HL-60 (cell line): ENCODE data around the gene SLC25A26.

ENCODE experiments used
- DNase-seq, 2 experiments: peaks; one replicate each; pipeline ENCODE4 v3.0.0-alpha.2; 2010 to 2020; ENCODE audit warnings: low read depth in 1 of 2, low spot score in 1 of 2
- H3K27ac ChIP-seq: fragments of 250-450 bp; sonication (Bioruptor Pico); replicated peaks from 2 replicates; pipeline ENCODE4 v1.5.1; 2020; ENCODE audit warnings: mild to moderate bottlenecking, moderate library complexity
- H3K27me3 ChIP-seq: fragments of 250-450 bp; sonication (Bioruptor Pico); 2 replicates; pipeline ENCODE4 v1.5.1; 2021; ENCODE audit warnings: mild to moderate bottlenecking, moderate library complexity; ENCODE audit not compliant: insufficient read depth, poor library complexity, severe bottlenecking
- H3K4me3 ChIP-seq: replicated peaks from 2 replicates; pipeline ENCODE4 v1.5.1; 2011; ENCODE audit warnings: mild to moderate bottlenecking, control low read depth, low read length; ENCODE audit not compliant: insufficient read depth
- CTCF ChIP-seq: IDR thresholded peaks from one replicate; pipeline ENCODE4 v1.5.1; 2011; ENCODE audit warnings: low read length, control low read depth, inconsistent platforms; ENCODE audit not compliant: insufficient read depth
- GABPA ChIP-seq: IDR thresholded peaks from 2 replicates; pipeline ENCODE4 v1.6.1; 2012; ENCODE audit warnings: low read depth
- POLR2AphosphoS5 ChIP-seq: IDR thresholded peaks from 2 replicates; pipeline ENCODE4 v1.6.1; 2012; ENCODE audit warnings: low read depth
- SPI1 ChIP-seq: IDR thresholded peaks from 2 replicates; pipeline ENCODE4 v1.6.1; 2012; ENCODE audit warnings: low read depth, mild to moderate bottlenecking, borderline replicate concordance
- TF ChIP-seq, protein P1 (sequence below): IDR thresholded peaks from 2 replicates; pipeline ENCODE4 v1.6.1; 2012; ENCODE audit warnings: low read depth; ENCODE audit not compliant: insufficient replicate concordance

SLC25A26 gene

GRCh38 chr3:66227051-66227450 is 6.2 kb downstream of the SLC25A26 start:
- DNase-seq, result no peak
- Histone ChIP-seq H3K4me3 (no peak overlapping the region), H3K27me3 (no peaks in the 10 kb centered on the region), H3K27ac (no peak overlapping the region)
- TF ChIP-seq CTCF (no peak), POLR2AphosphoS5 (no peak), GABPA (no peak), SPI1 (no peak)
- TF ChIP-seq, protein P1, sequence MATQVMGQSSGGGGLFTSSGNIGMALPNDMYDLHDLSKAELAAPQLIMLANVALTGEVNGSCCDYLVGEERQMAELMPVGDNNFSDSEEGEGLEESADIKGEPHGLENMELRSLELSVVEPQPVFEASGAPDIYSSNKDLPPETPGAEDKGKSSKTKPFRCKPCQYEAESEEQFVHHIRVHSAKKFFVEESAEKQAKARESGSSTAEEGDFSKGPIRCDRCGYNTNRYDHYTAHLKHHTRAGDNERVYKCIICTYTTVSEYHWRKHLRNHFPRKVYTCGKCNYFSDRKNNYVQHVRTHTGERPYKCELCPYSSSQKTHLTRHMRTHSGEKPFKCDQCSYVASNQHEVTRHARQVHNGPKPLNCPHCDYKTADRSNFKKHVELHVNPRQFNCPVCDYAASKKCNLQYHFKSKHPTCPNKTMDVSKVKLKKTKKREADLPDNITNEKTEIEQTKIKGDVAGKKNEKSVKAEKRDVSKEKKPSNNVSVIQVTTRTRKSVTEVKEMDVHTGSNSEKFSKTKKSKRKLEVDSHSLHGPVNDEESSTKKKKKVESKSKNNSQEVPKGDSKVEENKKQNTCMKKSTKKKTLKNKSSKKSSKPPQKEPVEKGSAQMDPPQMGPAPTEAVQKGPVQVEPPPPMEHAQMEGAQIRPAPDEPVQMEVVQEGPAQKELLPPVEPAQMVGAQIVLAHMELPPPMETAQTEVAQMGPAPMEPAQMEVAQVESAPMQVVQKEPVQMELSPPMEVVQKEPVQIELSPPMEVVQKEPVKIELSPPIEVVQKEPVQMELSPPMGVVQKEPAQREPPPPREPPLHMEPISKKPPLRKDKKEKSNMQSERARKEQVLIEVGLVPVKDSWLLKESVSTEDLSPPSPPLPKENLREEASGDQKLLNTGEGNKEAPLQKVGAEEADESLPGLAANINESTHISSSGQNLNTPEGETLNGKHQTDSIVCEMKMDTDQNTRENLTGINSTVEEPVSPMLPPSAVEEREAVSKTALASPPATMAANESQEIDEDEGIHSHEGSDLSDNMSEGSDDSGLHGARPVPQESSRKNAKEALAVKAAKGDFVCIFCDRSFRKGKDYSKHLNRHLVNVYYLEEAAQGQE, result no peak

DNA sequence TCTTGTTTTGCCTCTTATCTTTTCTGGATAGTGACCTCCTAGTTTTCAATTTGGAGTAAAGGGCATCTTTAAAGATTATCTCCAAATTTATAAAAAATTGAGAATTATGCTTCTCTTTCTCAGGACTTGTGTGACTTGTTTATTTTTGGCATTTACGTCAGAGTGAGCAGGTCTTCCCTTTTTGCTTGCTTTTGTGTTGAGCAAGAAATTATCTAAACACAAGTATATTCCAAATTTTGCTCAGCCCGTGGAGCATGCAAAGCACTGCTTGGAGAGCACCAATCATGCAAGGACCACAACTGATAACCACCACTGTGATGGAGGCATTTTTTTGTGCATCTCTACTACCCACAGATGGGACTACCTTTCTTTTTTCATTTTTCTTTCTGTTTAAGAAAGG is 7.1 kb downstream of the SLC25A26 start:
- Histone ChIP-seq H3K4me3 (no peak overlapping the region), H3K27me3 (no peaks in the 10 kb centered on the region), H3K27ac (no peak overlapping the region)
- TF ChIP-seq, protein P1, result no peak
- no peak for TF ChIP-seq CTCF
- TF ChIP-seq POLR2AphosphoS5, result no peak
- no peak for TF ChIP-seq GABPA
- DNase-seq, result no peak

- Histone ChIP-seq H3K27ac (no peak overlapping the region), H3K4me3 (no peak overlapping the region), H3K27me3 (no peaks in the 10 kb centered on the region)
- TF ChIP-seq, protein P1, result no peak
- TF ChIP-seq GABPA, result no peak
- TF ChIP-seq CTCF, result no peak
- no peak for TF ChIP-seq SPI1
- no peak for TF ChIP-seq POLR2AphosphoS5
- no peak for DNase-seq
Observed at GRCh38 chr3:66228707-66229106, 7.9 kb downstream of the SLC25A26 start.
